Measurements from ENCODE around the gene OR10AD1.

The OR10AD1 gene

DNA sequence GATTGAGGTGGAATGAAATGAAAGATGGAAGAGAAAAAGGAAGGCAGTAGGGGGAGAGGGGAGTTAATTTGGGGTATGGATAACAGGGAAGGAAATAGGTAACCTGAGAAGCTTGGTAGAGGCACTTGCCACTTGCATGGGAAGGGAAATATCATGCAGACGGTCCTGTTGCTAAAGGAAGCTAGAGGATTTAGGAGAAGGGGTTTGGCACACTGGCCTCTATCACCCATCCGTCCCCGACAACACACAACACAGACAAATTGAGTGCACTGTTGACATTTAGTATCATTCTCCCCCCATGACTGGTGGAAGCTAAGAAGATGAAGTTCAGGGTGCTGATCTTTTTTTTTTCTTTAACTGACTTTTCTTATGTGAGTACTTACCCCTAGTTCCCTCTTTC, 2.0 kb downstream of the OR10AD1 start:
- Histone ChIP-seq H3K36me3 (ENCODE audit: control insufficient read depth in 4 of 4, insufficient read depth in 4 of 4, low read length in 3 of 4) (peaks cover 0 to 14% (median 3%) of the 10 kb centered on the region in 4 experiments), H3K27ac (ENCODE audit: insufficient read depth in 1 of 2, low read depth in 1 of 2, low read length in 2 of 2, poor library complexity in 1 of 2, severe bottlenecking in 2 of 2) (no peak overlapping the region), H3K27me3 (replicated peaks in 2 of 5; ENCODE audit: control insufficient read depth in 4 of 5, insufficient read depth in 5 of 5, low read length in 4 of 5) (no peaks in the 10 kb centered on the region), H3K4me3 (ENCODE audit: control insufficient read depth in 1 of 7, extremely low read depth in 1 of 7, insufficient read depth in 4 of 7, low read depth in 2 of 7, low read length in 6 of 7) (no peak overlapping the region), H3K9me3 (ENCODE audit: control extremely low read depth in 1 of 5, control insufficient read depth in 4 of 5, insufficient read depth in 2 of 5, low read depth in 1 of 5, low read length in 4 of 5) (peaks cover under 1 to 37% (median 15%) of the 10 kb centered on the region in 5 experiments), H3K4me1 (ENCODE audit: control extremely low read depth in 1 of 4, control insufficient read depth in 4 of 4, insufficient read depth in 4 of 4, low read length in 3 of 4) (peaks cover 9 to 35% (median 34%) of the 10 kb centered on the region in 4 experiments)
- DNase-seq, result no peak
- POLR2A ChIA-PET, result no interaction called here
- WGBS (ENCODE audit: insufficient coverage), result 100% methylated on average over 3 of the region's 3 CpGs
- CTCF ChIA-PET, result interaction anchor here (0.7 to 1.5 kb wide), 4 partner anchors 10 to 72 kb away, joined by 3 to 8 read pairs (median 4); no protein-coding TSS in a partner anchor

DNA sequence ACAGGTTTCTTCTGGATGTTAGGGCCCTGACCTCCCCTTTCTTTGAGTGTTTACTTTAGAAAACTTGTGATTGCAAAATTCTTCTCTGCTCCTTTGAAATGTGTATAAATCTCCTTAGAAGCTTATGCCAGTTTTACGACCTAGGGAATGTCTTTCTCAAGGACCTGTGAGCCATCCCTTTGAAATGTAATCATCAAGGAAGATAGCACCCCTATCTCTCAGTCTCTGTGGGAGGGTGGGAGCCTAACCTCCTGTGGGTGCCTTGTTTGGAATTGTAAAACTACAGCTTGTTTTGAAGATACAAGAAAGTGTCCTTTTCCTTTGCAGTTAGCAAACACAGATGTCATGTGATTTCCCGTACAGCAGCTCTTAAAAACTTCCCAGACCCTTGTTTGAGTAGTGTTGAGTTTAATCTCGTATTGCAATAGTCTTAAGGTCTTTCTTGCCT, 3.3 kb downstream of the OR10AD1 start:
- CTCF ChIA-PET, result interaction anchor here (1.6 to 2.3 kb wide), 2 partner anchors 11 to 12 kb away, joined by 5 to 15 read pairs; no protein-coding TSS in a partner anchor
- Histone ChIP-seq H3K36me3 (ENCODE audit: control insufficient read depth in 4 of 4, insufficient read depth in 4 of 4, low read length in 3 of 4) (peaks cover 0 to 6% (median 1%) of the 10 kb centered on the region in 4 experiments), H3K27me3 (replicated peaks in 2 of 5; ENCODE audit: control insufficient read depth in 4 of 5, insufficient read depth in 5 of 5, low read length in 4 of 5) (no peaks in the 10 kb centered on the region), H3K4me1 (ENCODE audit: control extremely low read depth in 1 of 4, control insufficient read depth in 4 of 4, insufficient read depth in 4 of 4, low read length in 3 of 4) (peaks cover 9 to 35% (median 34%) of the 10 kb centered on the region in 4 experiments), H3K27ac (ENCODE audit: insufficient read depth in 1 of 2, low read depth in 1 of 2, low read length in 2 of 2, poor library complexity in 1 of 2, severe bottlenecking in 2 of 2) (peak overlapping the region; percentile 41 to 98), H3K4me3 (ENCODE audit: control insufficient read depth in 1 of 7, extremely low read depth in 1 of 7, insufficient read depth in 4 of 7, low read depth in 2 of 7, low read length in 6 of 7) (peak overlapping the region in 6 of 7 experiments; percentile 36 to 99 (median 89)), H3K9me3 (ENCODE audit: control extremely low read depth in 1 of 5, control insufficient read depth in 4 of 5, insufficient read depth in 2 of 5, low read depth in 1 of 5, low read length in 4 of 5) (peaks cover 0 to 28% (median 9%) of the 10 kb centered on the region in 5 experiments)
- WGBS (ENCODE audit: insufficient coverage), result no CpG with 5 or more reads among the region's 3 CpGs
- POLR2A ChIA-PET, result interaction anchor here (1.3 kb wide), 1 partner anchor 15 kb away, joined by 5 read pairs; no protein-coding TSS in a partner anchor
- peak in 2 of 3 donors; percentile 39 to 54 for DNase-seq

DNA sequence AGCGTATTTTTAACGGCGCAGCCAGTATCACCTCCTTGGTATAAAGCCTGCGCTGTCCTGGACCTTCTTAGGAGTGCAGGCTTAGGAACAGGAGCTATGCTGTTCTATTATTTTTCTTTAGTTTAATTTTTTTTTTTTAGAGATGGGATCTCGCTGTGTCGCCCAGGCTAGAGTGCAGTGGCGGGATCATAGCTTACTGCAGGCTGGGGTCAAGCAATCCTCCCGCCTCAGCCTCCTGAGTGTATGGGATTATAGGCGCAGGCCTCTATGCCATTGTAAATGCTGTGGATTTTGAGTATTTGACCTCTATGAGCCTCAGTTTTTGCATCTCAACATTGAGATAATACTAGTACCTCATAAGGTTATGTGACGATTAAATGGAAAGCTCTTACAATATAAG, 4.1 kb downstream of the OR10AD1 start:
- Histone ChIP-seq H3K27ac (ENCODE audit: insufficient read depth in 1 of 2, low read depth in 1 of 2, low read length in 2 of 2, poor library complexity in 1 of 2, severe bottlenecking in 2 of 2) (peak overlapping the region; percentile 93 to 98), H3K4me3 (ENCODE audit: control insufficient read depth in 1 of 7, extremely low read depth in 1 of 7, insufficient read depth in 4 of 7, low read depth in 2 of 7, low read length in 6 of 7) (peak overlapping the region; percentile 77 to 99 (median 87)), H3K36me3 (ENCODE audit: control insufficient read depth in 4 of 4, insufficient read depth in 4 of 4, low read length in 3 of 4) (peaks cover 0 to 2% (median 0%) of the 10 kb centered on the region in 4 experiments), H3K9me3 (ENCODE audit: control extremely low read depth in 1 of 5, control insufficient read depth in 4 of 5, insufficient read depth in 2 of 5, low read depth in 1 of 5, low read length in 4 of 5) (peaks cover 0 to 21% (median 7%) of the 10 kb centered on the region in 5 experiments), H3K4me1 (ENCODE audit: control extremely low read depth in 1 of 4, control insufficient read depth in 4 of 4, insufficient read depth in 4 of 4, low read length in 3 of 4) (peaks cover 9 to 35% (median 34%) of the 10 kb centered on the region in 4 experiments), H3K27me3 (replicated peaks in 2 of 5; ENCODE audit: control insufficient read depth in 4 of 5, insufficient read depth in 5 of 5, low read length in 4 of 5) (no peaks in the 10 kb centered on the region)
- ChIA-PET CTCF (interaction anchor here (1.6 to 2.8 kb wide), 3 partner anchors 10 to 13 kb away, joined by 5 to 37 read pairs (median 15); no protein-coding TSS in a partner anchor), POLR2A (interaction anchor here (0.9 to 1.3 kb wide), 2 partner anchors 14 kb away, joined by 5 read pairs; no protein-coding TSS in a partner anchor)
- WGBS (ENCODE audit: insufficient coverage), result 38% methylated on average over 4 of the region's 10 CpGs
- DNase-seq, result no peak

DNA sequence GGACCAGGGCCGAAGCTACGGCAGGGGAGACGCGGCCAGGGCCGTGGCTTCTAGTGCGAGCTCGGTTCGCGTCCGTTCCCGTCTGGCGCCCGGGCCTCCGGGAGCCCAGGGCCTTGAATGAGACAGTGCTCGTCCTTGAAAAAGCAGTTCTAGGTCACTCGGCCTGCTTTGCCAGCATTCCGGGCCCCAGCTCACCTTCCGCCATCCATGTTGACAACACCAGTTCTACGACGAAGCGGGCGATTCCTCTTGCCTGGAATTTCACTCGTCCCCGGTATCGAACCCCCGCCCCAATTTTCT, 4.5 kb downstream of the OR10AD1 start:
- peaks cover 0 to 17% (median 7%) of the 10 kb centered on the region in 5 experiments for H3K9me3 ChIP-seq (ENCODE audit: control extremely low read depth in 1 of 5, control insufficient read depth in 4 of 5, insufficient read depth in 2 of 5, low read depth in 1 of 5, low read length in 4 of 5)
- ChIA-PET POLR2A (interaction anchor here (0.8 to 1.3 kb wide), 3 partner anchors 14 to 1113 kb away, joined by 3 to 5 read pairs (median 5); no protein-coding TSS in a partner anchor), CTCF (interaction anchor here (1.6 to 2.8 kb wide), 3 partner anchors 11 to 16 kb away, joined by 6 to 37 read pairs (median 15); no protein-coding TSS in a partner anchor)
- peak overlapping the region; percentile 77 to 99 (median 87) for H3K4me3 ChIP-seq (ENCODE audit: control insufficient read depth in 1 of 7, extremely low read depth in 1 of 7, insufficient read depth in 4 of 7, low read depth in 2 of 7, low read length in 6 of 7)
- H3K36me3 ChIP-seq (ENCODE audit: control insufficient read depth in 4 of 4, insufficient read depth in 4 of 4, low read length in 3 of 4), result peaks cover 0 to 2% (median 0%) of the 10 kb centered on the region in 4 experiments
- 6% methylated on average over 26 of the region's 26 CpGs for WGBS (ENCODE audit: insufficient coverage)
- no peaks in the 10 kb centered on the region for H3K27me3 ChIP-seq (replicated peaks in 2 of 5; ENCODE audit: control insufficient read depth in 4 of 5, insufficient read depth in 5 of 5, low read length in 4 of 5)
- H3K27ac ChIP-seq (ENCODE audit: insufficient read depth in 1 of 2, low read depth in 1 of 2, low read length in 2 of 2, poor library complexity in 1 of 2, severe bottlenecking in 2 of 2), result peak overlapping the region; percentile 93 to 98
- DNase-seq, result no peak
- peaks cover 9 to 35% (median 34%) of the 10 kb centered on the region in 4 experiments for H3K4me1 ChIP-seq (ENCODE audit: control extremely low read depth in 1 of 4, control insufficient read depth in 4 of 4, insufficient read depth in 4 of 4, low read length in 3 of 4)

DNA sequence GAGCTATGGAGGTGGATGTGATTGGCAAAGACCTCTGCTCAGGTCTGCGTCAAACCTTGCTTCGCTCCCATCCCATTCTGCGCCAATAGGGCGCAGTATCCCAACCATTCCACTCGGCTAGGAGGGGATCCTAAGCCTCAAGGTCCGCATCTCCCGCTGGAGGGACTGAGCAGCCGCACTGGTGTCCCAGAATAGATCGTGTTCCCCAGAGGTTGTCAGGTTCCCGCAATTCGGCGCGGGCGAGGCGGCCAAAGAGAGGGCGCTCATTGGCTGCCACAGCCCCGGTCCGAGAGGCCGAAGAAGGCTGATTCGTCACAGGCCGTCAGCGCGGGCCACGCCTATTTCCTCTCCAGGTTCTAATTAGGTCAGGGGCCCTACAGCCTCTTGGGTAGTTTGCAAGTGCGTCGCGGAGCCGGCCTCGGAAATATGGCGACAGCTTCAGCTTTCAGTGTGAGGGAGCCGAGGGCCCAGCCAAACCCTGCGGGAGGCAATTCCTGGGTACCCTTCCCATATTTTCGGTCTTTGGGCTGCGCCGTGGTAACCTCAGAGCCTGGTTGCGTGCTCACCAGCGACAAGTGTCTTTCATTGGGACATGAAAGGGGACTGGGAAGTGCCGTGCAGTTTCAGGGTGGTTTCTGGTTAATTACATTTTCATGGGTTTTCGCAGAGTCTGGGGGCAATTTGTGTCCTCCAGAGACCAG, 5.0 kb downstream of the OR10AD1 start:
- Histone ChIP-seq H3K4me1 (ENCODE audit: control extremely low read depth in 1 of 4, control insufficient read depth in 4 of 4, insufficient read depth in 4 of 4, low read length in 3 of 4) (peaks cover 9 to 35% (median 34%) of the 10 kb centered on the region in 4 experiments), H3K4me3 (ENCODE audit: control insufficient read depth in 1 of 7, extremely low read depth in 1 of 7, insufficient read depth in 4 of 7, low read depth in 2 of 7, low read length in 6 of 7) (peak overlapping the region; percentile 77 to 99 (median 87)), H3K9me3 (ENCODE audit: control extremely low read depth in 1 of 5, control insufficient read depth in 4 of 5, insufficient read depth in 2 of 5, low read depth in 1 of 5, low read length in 4 of 5) (peaks cover 0 to 12% (median 5%) of the 10 kb centered on the region in 5 experiments), H3K27ac (ENCODE audit: insufficient read depth in 1 of 2, low read depth in 1 of 2, low read length in 2 of 2, poor library complexity in 1 of 2, severe bottlenecking in 2 of 2) (peak overlapping the region; percentile 93 to 98), H3K36me3 (ENCODE audit: control insufficient read depth in 4 of 4, insufficient read depth in 4 of 4, low read length in 3 of 4) (peaks cover 0 to 2% (median 0%) of the 10 kb centered on the region in 4 experiments), H3K27me3 (replicated peaks in 2 of 5; ENCODE audit: control insufficient read depth in 4 of 5, insufficient read depth in 5 of 5, low read length in 4 of 5) (no peaks in the 10 kb centered on the region)
- peak; percentile 93 to 94 (median 94) for DNase-seq
- CTCF ChIA-PET, result interaction anchor here (1.4 to 2.8 kb wide), 4 partner anchors 11 to 41 kb away, joined by 3 to 37 read pairs (median 10); no protein-coding TSS in a partner anchor
- under 1% methylated on average over 37 of the region's 39 CpGs for WGBS (ENCODE audit: insufficient coverage)
- POLR2A ChIA-PET, result interaction anchor here (0.8 to 0.9 kb wide), 2 partner anchors 14 to 1114 kb away, joined by 3 to 5 read pairs; no protein-coding TSS in a partner anchor

DNA sequence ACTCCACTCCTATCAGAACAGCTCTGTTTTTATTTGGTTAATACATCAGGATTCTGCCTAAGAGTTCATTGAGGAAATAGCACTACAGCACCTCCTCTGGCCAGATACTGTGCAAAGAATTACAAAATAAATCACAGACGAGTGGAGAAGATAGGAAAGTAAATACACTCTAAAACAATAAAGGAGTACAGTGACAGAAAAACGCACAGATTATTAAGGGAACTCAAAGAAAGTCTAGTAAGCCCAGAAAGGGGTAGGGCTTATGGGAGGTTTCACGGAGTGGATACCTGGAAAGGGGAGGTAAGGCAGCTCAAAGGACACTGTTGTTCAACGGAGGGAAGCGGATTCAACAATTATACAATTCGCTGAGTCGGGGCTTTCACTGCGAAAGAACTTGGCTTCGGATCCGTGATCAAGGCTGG, 5.5 kb downstream of the OR10AD1 start:
- H3K4me1 ChIP-seq (ENCODE audit: control extremely low read depth in 1 of 4, control insufficient read depth in 4 of 4, insufficient read depth in 4 of 4, low read length in 3 of 4), result peaks cover 9 to 35% (median 34%) of the 10 kb centered on the region in 4 experiments
- DNase-seq, result peak; percentile 50 to 70 (median 62)
- WGBS (ENCODE audit: insufficient coverage), result 0% methylated on average over 8 of the region's 10 CpGs
- no peaks in the 10 kb centered on the region for H3K36me3 ChIP-seq (ENCODE audit: control insufficient read depth in 4 of 4, insufficient read depth in 4 of 4, low read length in 3 of 4)
- ChIA-PET CTCF (interaction anchor here (0.8 to 2.8 kb wide), 5 partner anchors 10 to 45 kb away, joined by 3 to 37 read pairs (median 3); no protein-coding TSS in a partner anchor), POLR2A (interaction anchor here (0.8 kb wide), 1 partner anchor 1114 kb away, joined by 3 read pairs; no protein-coding TSS in a partner anchor)
- H3K27ac ChIP-seq (ENCODE audit: insufficient read depth in 1 of 2, low read depth in 1 of 2, low read length in 2 of 2, poor library complexity in 1 of 2, severe bottlenecking in 2 of 2), result peak overlapping the region in 1 of 2 experiments; percentile 98
- peak overlapping the region; percentile 77 to 99 (median 87) for H3K4me3 ChIP-seq (ENCODE audit: control insufficient read depth in 1 of 7, extremely low read depth in 1 of 7, insufficient read depth in 4 of 7, low read depth in 2 of 7, low read length in 6 of 7)
- H3K9me3 ChIP-seq (ENCODE audit: control extremely low read depth in 1 of 5, control insufficient read depth in 4 of 5, insufficient read depth in 2 of 5, low read depth in 1 of 5, low read length in 4 of 5), result peaks cover 0 to 6% (median 0%) of the 10 kb centered on the region in 5 experiments
- no peaks in the 10 kb centered on the region for H3K27me3 ChIP-seq (replicated peaks in 2 of 5; ENCODE audit: control insufficient read depth in 4 of 5, insufficient read depth in 5 of 5, low read length in 4 of 5)

Measured in common myeloid progenitor, CD34-positive (primary cell).